Iris pigment epithelial cell (primary cell): Measurements from ENCODE around the gene PPP1R7.

Experiments
- DNase-seq: peaks from one replicate; pipeline ENCODE4 v3.0.0-alpha.2; 2011; ENCODE audit warnings: low read depth

The PPP1R7 gene

GRCh38 chr2:241121008-241121407, 29.3 kb upstream of the PPP1R7 start:
- DNase-seq: peak; percentile 4

GRCh38 chr2:241122376-241123002, 27.8 kb upstream of the PPP1R7 start:
- DNase-seq: no peak

- DNase-seq: no peak
Measured at GRCh38 chr2:241123816-241124536, 26.3 kb upstream of the PPP1R7 start.

GRCh38 chr2:241125626-241126025, 24.6 kb upstream of the PPP1R7 start:
- DNase-seq: no peak

GRCh38 chr2:241126201-241126611, 24.1 kb upstream of the PPP1R7 start:
- no peak for DNase-seq

GRCh38 chr2:241126771-241127202, 23.5 kb upstream of the PPP1R7 start:
- DNase-seq: no peak

GRCh38 chr2:241128266-241128665, 22.0 kb upstream of the PPP1R7 start:
- DNase-seq: no peak

- DNase-seq: no peak
Measured at GRCh38 chr2:241129086-241129871, 21.0 kb upstream of the PPP1R7 start.

- DNase-seq: no peak
Measured at GRCh38 chr2:241130316-241130715, 20.0 kb upstream of the PPP1R7 start.

GRCh38 chr2:241131531-241131930, 18.7 kb upstream of the PPP1R7 start:
- no peak for DNase-seq

GRCh38 chr2:241132538-241133435, 17.5 kb upstream of the PPP1R7 start:
- DNase-seq: no peak

- DNase-seq: no peak
Measured at GRCh38 chr2:241133436-241133820, 16.8 kb upstream of the PPP1R7 start.

GRCh38 chr2:241134711-241135110, 15.6 kb upstream of the PPP1R7 start:
- DNase-seq: no peak

GRCh38 chr2:241135737-241136136, 14.5 kb upstream of the PPP1R7 start:
- no peak for DNase-seq

- no peak for DNase-seq
Measured at GRCh38 chr2:241136191-241136590, 14.1 kb upstream of the PPP1R7 start.

- DNase-seq: no peak
Measured at GRCh38 chr2:241136661-241137260, 13.5 kb upstream of the PPP1R7 start.

GRCh38 chr2:241137276-241138190, 12.7 kb upstream of the PPP1R7 start:
- DNase-seq: no peak

- no peak for DNase-seq
Measured at GRCh38 chr2:241138471-241138870, 11.8 kb upstream of the PPP1R7 start.

GRCh38 chr2:241139531-241140444, 10.5 kb upstream of the PPP1R7 start:
- DNase-seq: no peak
